Prostate gland (tissue), 2 donors: ENCODE measurements around the gene NLRC3. TPM values are rescaled to one million over a fixed set of nuclear protein-coding genes. Genes with fewer than 3 reads are reported as not detected.

Experiments used
- DNase-seq: peaks from one replicate; pipeline ENCODE4 v3.0.0-alpha.2; 2019; ENCODE audit warnings: low spot score
- H3K27ac ChIP-seq, 2 donors: fragments of 200-600 bp; sonication (generic); 2 replicates each; pipeline ENCODE4 v1.5.1; 2017 to 2019
- H3K27me3 ChIP-seq: fragments of 200-600 bp; sonication (generic); replicated peaks from 2 replicates; pipeline ENCODE4 v1.5.1; 2019; ENCODE audit not compliant: insufficient read depth
- H3K36me3 ChIP-seq, 2 donors: fragments of 200-600 bp; sonication (generic); 1 replicate in 1 of 2; 2 replicates in 1 of 2; pipeline versions ENCODE4 v1.5.1 to v1.8.1; 2017 to 2019
- H3K4me1 ChIP-seq: fragments of 200-600 bp; sonication (generic); replicated peaks from 2 replicates; pipeline ENCODE4 v1.5.1; 2019
- H3K4me3 ChIP-seq, 2 donors: fragments of 200-600 bp; sonication (generic); 2 replicates each; pipeline ENCODE4 v1.5.1; 2017 to 2019
- H3K9me3 ChIP-seq: fragments of 200-600 bp; sonication (generic); 2 replicates; pipeline ENCODE4 v1.5.1; 2017
- CTCF ChIP-seq, 4 experiments: fragments of 200-600 bp in 2 of 4; fragments of 450-650 bp in 2 of 4; sonication (generic) in 2 of 4; IDR thresholded peaks; 1 replicate in 3 of 4; 2 replicates in 1 of 4; pipeline ENCODE4 v1.5.1; 2016 to 2019; ENCODE audit warnings: antibody characterized with exemption in 4 of 4, mild to moderate bottlenecking in 2 of 4, moderate library complexity in 2 of 4
- POLR2A ChIP-seq: fragments of 450-650 bp; IDR thresholded peaks from one replicate; pipeline ENCODE4 v1.6.1; 2016; ENCODE audit warnings: antibody characterized with exemption, mild to moderate bottlenecking
- POLR2AphosphoS5 ChIP-seq: sonication (generic); formaldehyde crosslinking; IDR thresholded peaks from one replicate; pipeline ENCODE4 v1.6.1; 2017; ENCODE audit warnings: antibody characterized with exemption
- WGBS: methylation state at CpG from one replicate; pipeline ENCODE4 v1.1.5; 2018; 5-methylcytosine and 5-hydroxymethylcytosine counted together
- intact Hi-C: fragments of 100-400 bp; cut with DNase I; formaldehyde crosslinking; loops from one replicate; pipeline ENCODE4 v1.14.2; 2022
- total RNA-seq, 2 donors: library from RNA; depleted of rRNA; stranded (reverse); fragments of >200 nt; gene quantifications; one replicate each; pipeline ENCODE4 v1.1.0, GENCODE V29; 2016

The NLRC3 gene
- total RNA-seq, 2 donors from 2014 or later = 0.85 to 0.87 TPM

GRCh38 chr16:3597226-3597625 is 20.0 kb upstream of the NLRC3 start:
- Histone ChIP-seq H3K36me3 (no peaks in the 10 kb centered on the region), H3K4me1 (no peaks in the 10 kb centered on the region), H3K9me3 (no peaks in the 10 kb centered on the region), H3K4me3 (no peak overlapping the region), H3K27me3 (no peaks in the 10 kb centered on the region), H3K27ac (no peak overlapping the region)
- intact Hi-C loops = no loop called here
- WGBS = 87% methylated on average over 10 of the region's 10 CpGs
- DNase-seq = no peak
- TF ChIP-seq POLR2A = no peak
- TF ChIP-seq CTCF (IDR thresholded peaks at IDR 0.05) = no peak
- TF ChIP-seq POLR2AphosphoS5 = no peak

GRCh38 chr16:3596101-3596861 is 19.1 kb upstream of the NLRC3 start:
- H3K9me3 ChIP-seq = no peaks in the 10 kb centered on the region
- no peak for DNase-seq
- TF ChIP-seq POLR2AphosphoS5 = no peak
- no peak for TF ChIP-seq CTCF (IDR thresholded peaks at IDR 0.05)
- no peak for TF ChIP-seq POLR2A
- 92% methylated on average over 25 of the region's 27 CpGs for WGBS
- H3K36me3 ChIP-seq = no peaks in the 10 kb centered on the region
- H3K4me1 ChIP-seq = no peaks in the 10 kb centered on the region
- no peak overlapping the region for H3K4me3 ChIP-seq
- intact Hi-C loops = no loop called here
- H3K27me3 ChIP-seq = no peaks in the 10 kb centered on the region
- no peak overlapping the region for H3K27ac ChIP-seq

GRCh38 chr16:3595521-3596021 is 18.4 kb upstream of the NLRC3 start:
- no peaks in the 10 kb centered on the region for H3K9me3 ChIP-seq
- TF ChIP-seq POLR2A (no peak), POLR2AphosphoS5 (no peak), CTCF (IDR thresholded peaks at IDR 0.05) (no peak)
- H3K4me3 ChIP-seq = no peak overlapping the region
- no peaks in the 10 kb centered on the region for H3K4me1 ChIP-seq
- DNase-seq = no peak
- intact Hi-C loops = no loop called here
- H3K27ac ChIP-seq = no peak overlapping the region
- H3K36me3 ChIP-seq = no peaks in the 10 kb centered on the region
- H3K27me3 ChIP-seq = no peaks in the 10 kb centered on the region
- 95% methylated on average over 19 of the region's 19 CpGs for WGBS

GRCh38 chr16:3595110-3595486 is 17.9 kb upstream of the NLRC3 start:
- intact Hi-C loops = no loop called here
- no peak overlapping the region for H3K4me3 ChIP-seq
- 92% methylated on average over 11 of the region's 11 CpGs for WGBS
- no peaks in the 10 kb centered on the region for H3K9me3 ChIP-seq
- no peaks in the 10 kb centered on the region for H3K27me3 ChIP-seq
- no peak overlapping the region for H3K27ac ChIP-seq
- TF ChIP-seq CTCF (IDR thresholded peaks at IDR 0.05) (no peak), POLR2A (no peak), POLR2AphosphoS5 (no peak)
- no peak for DNase-seq
- H3K36me3 ChIP-seq = no peaks in the 10 kb centered on the region
- H3K4me1 ChIP-seq = no peaks in the 10 kb centered on the region
